ENCODE measurements around the gene MAP4. TPM values are rescaled to one million over a fixed set of nuclear protein-coding genes. Genes with fewer than 3 reads are reported as not detected.
"Not testable (repeated sequence)": the region's sequence is repeated elsewhere in the genome, so short reads cannot be mapped to it uniquely, and the experiment has no call there.

Gene MAP4
- total RNA-seq, 1 donor from 2014 or later, result 191 TPM

DNA sequence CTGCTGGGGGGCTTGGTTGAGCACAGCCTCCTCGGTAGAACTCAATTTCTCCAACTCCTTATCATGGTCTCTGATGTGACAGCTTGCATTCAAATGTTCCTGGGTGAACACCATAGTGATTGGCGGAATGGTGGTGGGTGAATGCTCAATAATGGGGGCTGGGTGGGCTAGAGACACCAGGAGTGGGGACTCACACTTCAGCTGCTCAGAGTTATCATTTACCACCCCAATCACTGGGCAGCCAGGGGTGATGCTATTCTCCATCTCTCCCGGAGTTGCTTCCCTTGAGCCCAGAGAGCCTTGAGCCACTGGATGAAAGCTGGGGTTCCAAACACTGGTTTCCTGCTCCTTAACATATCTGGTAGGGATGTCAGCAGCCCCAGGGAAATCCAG is 124.6 kb downstream of the MAP4 start:
- no peak for DNase-seq
- Histone ChIP-seq H3K4me1 (no peaks in the 10 kb centered on the region), H3K9me3 (no peaks in the 10 kb centered on the region), H3K36me3 (peaks cover 14% of the 10 kb centered on the region), H3K4me3 (no peak overlapping the region), H3K27ac (peak overlapping the region; percentile 14), H3K27me3 (no peaks in the 10 kb centered on the region)
- ATAC-seq, result no peak
- intact Hi-C loops (cut with DNase I), result no loop called here
- TF ChIP-seq, protein P1, sequence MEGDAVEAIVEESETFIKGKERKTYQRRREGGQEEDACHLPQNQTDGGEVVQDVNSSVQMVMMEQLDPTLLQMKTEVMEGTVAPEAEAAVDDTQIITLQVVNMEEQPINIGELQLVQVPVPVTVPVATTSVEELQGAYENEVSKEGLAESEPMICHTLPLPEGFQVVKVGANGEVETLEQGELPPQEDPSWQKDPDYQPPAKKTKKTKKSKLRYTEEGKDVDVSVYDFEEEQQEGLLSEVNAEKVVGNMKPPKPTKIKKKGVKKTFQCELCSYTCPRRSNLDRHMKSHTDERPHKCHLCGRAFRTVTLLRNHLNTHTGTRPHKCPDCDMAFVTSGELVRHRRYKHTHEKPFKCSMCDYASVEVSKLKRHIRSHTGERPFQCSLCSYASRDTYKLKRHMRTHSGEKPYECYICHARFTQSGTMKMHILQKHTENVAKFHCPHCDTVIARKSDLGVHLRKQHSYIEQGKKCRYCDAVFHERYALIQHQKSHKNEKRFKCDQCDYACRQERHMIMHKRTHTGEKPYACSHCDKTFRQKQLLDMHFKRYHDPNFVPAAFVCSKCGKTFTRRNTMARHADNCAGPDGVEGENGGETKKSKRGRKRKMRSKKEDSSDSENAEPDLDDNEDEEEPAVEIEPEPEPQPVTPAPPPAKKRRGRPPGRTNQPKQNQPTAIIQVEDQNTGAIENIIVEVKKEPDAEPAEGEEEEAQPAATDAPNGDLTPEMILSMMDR (IDR thresholded peaks at IDR 0.05), result no peak

DNA sequence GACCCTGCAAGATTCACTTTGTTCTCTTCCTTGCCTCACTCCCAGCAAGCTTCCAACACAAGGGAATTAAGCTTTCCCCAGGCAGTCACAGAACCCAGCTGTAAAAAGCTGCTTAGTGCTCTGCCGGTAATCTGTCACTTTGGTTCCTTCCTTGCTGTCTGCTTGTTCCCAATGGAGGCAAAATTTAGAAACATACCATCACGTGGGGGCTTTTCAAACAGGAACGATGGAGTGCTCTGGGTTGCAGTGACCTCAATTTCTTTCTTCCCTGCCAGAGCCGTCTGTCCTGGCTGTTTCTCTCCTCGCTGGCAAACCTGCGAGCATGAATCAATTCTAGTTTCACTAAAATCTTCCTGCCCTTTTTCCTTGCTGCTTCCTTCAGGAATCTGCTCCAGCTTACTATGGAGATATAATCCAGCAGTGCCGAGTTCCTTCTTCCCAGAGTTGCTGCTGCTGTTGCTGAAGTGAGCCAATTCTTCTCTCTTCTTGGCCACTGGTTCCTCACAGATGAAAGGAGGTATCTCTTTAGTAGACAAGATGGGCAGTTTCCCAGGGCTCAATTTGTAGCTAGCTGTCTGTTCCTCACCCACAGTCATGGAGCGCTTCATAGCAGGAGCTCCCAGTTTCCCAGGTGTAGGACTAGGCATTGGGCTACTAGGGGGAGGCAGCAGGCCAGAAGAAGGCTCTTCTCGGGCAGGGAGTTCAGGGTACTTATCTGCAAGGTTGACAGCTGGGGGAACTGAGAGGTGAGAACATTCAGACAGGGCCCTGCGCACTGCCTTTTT is 125.2 kb downstream of the MAP4 start:
- Histone ChIP-seq H3K4me3 (no peak overlapping the region), H3K27ac (peak overlapping the region; percentile 14), H3K4me1 (no peaks in the 10 kb centered on the region), H3K36me3 (peaks cover 14% of the 10 kb centered on the region), H3K27me3 (no peaks in the 10 kb centered on the region), H3K9me3 (no peaks in the 10 kb centered on the region)
- peak; percentile 49 for ATAC-seq
- TF ChIP-seq, protein P1 (IDR thresholded peaks at IDR 0.05), result no peak
- DNase-seq, result no peak
- intact Hi-C loops (cut with DNase I), result no loop called here

DNA sequence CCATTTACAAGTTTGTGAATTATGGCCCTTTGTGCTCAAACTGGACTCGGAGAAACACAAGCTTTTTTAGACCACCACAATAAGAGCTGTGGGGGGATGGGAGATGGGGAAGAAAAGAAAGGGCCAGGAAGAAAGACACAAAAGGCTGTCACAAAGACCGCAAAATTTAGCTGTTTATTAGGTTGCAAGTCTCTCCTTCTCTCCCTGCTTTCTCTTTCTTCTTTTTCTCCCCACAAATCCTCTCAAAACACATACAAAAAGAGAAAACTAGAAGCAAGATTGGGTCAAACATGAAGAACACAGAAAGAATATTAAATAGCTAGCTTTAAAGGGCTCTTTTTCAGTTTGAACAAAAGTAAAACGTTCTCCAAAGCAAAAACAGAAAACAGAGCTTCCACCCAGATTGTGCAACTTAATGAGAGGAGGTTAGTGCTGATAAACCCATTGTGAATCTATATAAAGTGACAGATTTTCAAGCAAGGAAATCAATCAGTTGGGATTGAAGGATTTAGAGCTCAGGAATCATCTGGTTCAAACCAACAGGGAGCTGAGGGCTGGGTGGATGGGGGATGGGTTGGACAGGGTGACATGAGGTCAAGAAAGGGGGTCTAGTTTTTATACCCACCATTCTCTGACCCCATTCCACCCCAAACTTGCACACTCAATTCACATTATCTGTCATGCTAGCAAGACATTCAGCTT is 125.9 kb downstream of the MAP4 start:
- DNase-seq (no peak), ATAC-seq (no peak)
- H3K27me3 ChIP-seq, result no peaks in the 10 kb centered on the region
- no peaks in the 10 kb centered on the region for H3K4me1 ChIP-seq
- intact Hi-C loops (cut with DNase I), result no loop called here
- no peak overlapping the region for H3K4me3 ChIP-seq
- TF ChIP-seq, protein P1 (IDR thresholded peaks at IDR 0.05), result no peak
- no peaks in the 10 kb centered on the region for H3K9me3 ChIP-seq
- peak overlapping the region; percentile 2 for H3K27ac ChIP-seq
- peaks cover 14% of the 10 kb centered on the region for H3K36me3 ChIP-seq

DNA sequence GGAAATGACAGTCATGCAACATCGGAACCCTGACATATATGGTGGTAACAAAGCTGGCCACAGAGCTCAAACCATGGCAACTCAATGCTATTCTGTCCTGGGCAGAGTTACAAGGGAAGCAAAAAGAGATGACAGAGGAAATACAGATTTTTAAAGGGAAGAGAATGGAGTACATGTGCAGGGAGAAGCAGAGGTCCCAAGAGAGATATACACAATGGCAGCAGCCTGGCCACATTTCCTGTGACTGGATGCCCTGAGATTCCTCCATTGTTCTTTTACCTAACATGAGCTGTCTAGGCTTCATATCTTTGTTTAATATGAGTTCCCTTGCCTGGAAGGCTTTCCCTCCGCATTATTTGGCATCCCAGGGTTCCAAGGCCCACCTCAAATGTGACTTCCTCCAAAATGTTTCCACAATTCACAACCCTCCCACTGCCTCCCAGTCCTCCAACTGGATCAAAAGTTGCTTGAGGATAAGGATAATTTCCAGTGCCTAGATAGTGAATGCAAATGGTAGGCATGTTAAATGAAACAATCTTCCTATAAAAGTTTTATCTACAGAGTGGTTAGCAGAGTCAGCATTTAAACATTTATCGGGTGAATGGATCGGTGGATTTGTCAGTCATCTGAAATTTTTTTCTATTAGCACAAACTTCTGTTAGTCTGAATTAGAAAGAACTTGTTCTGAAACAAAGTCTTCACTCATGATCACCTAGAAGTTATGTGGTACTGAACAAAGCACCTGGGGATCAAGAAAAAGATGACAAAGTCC is 127.0 kb downstream of the MAP4 start:
- Histone ChIP-seq H3K27me3 (no peaks in the 10 kb centered on the region), H3K4me3 (no peak overlapping the region), H3K36me3 (peaks cover 23% of the 10 kb centered on the region), H3K4me1 (no peaks in the 10 kb centered on the region), H3K27ac (no peak overlapping the region), H3K9me3 (no peaks in the 10 kb centered on the region)
- TF ChIP-seq, protein P1 (IDR thresholded peaks at IDR 0.05), result no peak
- intact Hi-C loops (cut with DNase I), result no loop called here
- no peak for ATAC-seq
- no peak for DNase-seq

DNA sequence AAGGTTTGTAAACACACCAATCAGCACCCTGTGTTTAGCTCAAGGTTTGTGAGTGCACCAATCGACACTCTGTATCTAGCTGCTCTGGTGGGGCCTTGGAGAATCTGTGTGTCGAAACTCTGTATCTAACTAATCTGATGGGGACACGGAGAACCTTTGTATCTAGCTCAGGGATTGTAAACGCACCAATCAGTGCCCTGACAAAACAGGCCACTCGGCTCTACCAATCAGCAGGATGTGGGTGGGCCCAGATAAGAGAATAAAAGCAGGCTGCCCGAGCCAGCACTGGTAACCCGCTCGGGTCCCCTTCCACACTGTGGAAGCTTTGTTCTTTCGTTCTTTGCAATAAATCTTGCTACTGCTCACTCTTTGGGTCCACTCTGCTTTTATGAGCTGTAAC is 128.2 kb downstream of the MAP4 start:
- DNase-seq; H3K9me3 ChIP-seq; H3K4me1 ChIP-seq; H3K27me3 ChIP-seq; H3K27ac ChIP-seq; H3K4me3 ChIP-seq; intact Hi-C loops (cut with DNase I); ATAC-seq: not testable (repeated sequence)
- peaks cover 23% of the 10 kb centered on the region for H3K36me3 ChIP-seq

DNA sequence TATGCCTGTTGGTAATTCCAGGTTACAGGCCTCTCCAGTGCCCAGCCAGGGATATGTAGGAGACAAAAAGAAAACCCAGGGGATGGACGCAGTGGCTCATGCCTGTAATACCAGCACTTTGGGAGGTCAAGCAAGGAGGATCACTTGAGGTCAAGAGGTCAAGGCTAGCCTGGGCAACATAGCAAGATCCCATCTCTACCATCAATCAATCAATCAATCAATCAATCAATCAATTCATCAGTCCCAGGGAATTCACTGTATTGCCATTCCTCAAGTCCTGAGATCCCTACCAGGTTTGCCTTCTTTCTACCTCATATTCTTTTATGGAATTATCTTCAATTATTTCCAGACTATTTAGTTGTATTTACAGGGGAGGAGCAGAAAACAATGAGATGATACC is 131.0 kb downstream of the MAP4 start:
- Histone ChIP-seq H3K27ac (no peak overlapping the region), H3K4me1 (no peaks in the 10 kb centered on the region), H3K36me3 (peaks cover 9% of the 10 kb centered on the region), H3K9me3 (no peaks in the 10 kb centered on the region), H3K4me3 (no peak overlapping the region), H3K27me3 (no peaks in the 10 kb centered on the region)
- ATAC-seq (no peak), DNase-seq (no peak)
- TF ChIP-seq, protein P1 (IDR thresholded peaks at IDR 0.05), result no peak
- intact Hi-C loops (cut with DNase I), result no loop called here

All from upper lobe of right lung (tissue), 1 donor.